HG03378 (cell line): ENCODE results near the gene NOL9.

Experiments used
- ATAC-seq: cut with Tn5 transposase; IDR thresholded peaks from one replicate; pipeline ENCODE4 v1.9.1; 2021; ENCODE audit warnings: mild to moderate bottlenecking, moderate library complexity; ENCODE audit not compliant: unreplicated experiment

Gene NOL9

DNA sequence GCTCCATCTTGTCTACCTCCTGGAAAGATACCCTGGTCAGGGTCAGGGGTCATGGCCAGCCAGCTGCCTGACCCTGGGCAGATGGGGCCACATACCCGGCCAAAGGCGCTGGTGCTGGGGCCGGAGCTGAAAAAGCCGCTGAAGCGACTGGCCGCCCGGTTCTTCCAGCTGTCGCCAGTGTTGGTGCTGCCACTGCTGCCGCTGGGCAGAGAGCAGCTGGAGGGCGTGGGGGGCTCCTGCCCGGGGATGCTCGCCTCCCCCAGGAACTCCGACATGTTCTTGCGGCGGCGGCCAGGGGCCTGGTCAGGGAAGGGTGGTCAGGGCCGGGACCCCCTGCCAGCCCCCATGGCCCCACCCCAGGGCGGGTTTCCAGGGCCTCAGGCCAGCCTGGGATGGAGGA, 81.2 kb downstream of the NOL9 start:
- no peak for ATAC-seq

DNA sequence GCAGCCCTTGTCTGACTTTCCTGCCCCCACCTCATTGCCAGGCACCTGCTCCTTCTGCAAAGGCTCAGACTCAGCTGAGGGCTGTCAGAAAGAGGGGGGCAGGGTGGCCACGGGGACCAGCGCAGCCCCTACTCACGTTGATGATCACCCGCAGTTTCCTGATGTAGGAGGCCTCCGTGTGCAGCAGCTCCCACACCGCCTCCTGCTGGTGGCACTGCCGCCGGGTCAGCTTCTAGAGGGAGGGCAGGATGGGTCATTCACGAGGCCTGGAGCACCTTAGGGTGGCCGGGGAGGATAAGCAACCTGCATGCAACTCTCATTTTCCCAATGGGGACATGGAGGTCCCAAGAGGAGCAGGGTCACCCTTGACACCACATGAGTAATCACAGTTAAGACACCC, 81.9 kb downstream of the NOL9 start:
- no peak for ATAC-seq

DNA sequence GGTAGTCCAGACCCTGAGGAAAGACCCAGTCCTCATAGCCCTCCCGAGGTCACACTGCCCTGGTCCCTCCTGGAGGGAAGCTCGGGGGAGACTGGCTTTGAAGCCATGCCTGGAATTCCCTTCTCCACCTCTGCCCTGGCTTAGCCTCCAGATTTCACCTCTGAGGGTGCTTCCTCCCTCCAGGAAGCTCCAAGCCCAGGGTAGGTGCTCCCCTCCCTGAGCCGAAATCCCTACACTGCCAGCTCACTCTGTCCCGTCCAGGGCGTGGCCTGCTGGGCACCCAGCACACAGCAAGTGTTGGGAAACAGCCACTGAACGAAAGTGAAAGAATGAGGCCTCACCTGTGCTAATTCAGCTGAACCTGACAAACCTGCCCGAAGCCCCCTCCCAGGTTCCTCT, 82.3 kb downstream of the NOL9 start:
- ATAC-seq, result no peak
